SK-N-SH (cell line): ENCODE data around the gene EPDR1. TPM values are rescaled to one million over a fixed set of nuclear protein-coding genes. Genes with fewer than 3 reads are reported as not detected.

Experiments
- CTCF ChIA-PET: fragments of 300-600, 350-600 bp; formaldehyde crosslinking; extraction: SDS; loops from one replicate; lab custom pipeline; 2021; lab: Yijun Ruan, JAX
- POLR2A ChIA-PET: fragments of 350-600 bp; sonication (Branson Sonifier 250); formaldehyde crosslinking; extraction: SDS; loops from one replicate; lab custom pipeline; 2020; ENCODE audit warnings: antibody characterized with exemption, inconsistent platforms; lab: Yijun Ruan, JAX
- DNase-seq: peaks from one replicate; pipeline ENCODE4 v3.0.0; 2012
- H2AFZ ChIP-seq: fragments of 200-600 bp; sonication (generic); 2 replicates; pipeline ENCODE4 v1.8.1; 2016; ENCODE audit warnings: antibody characterized with exemption, mild to moderate bottlenecking, low read depth
- H3F3A ChIP-seq: fragments of 200-600 bp; sonication (generic); replicated peaks from 2 replicates; pipeline ENCODE3; 2016; ENCODE audit warnings: antibody characterized with exemption, mild to moderate bottlenecking; ENCODE audit not compliant: insufficient read depth
- H3K27ac ChIP-seq, 2 experiments: fragments of 200-500 bp in 1 of 2; fragments of 200-600 bp in 1 of 2; sonication (Bioruptor generic) in 1 of 2; sonication (generic), shearing (Covaris generic) in 1 of 2; 2 replicates each; pipeline versions ENCODE4 v1.5.1 to v1.6.1; 2014 to 2016; ENCODE audit warnings: low read depth in 2 of 2, inconsistent platforms in 1 of 2, low read length in 1 of 2, mild to moderate bottlenecking in 1 of 2, mixed read lengths in 1 of 2
- H3K27me3 ChIP-seq: fragments of 200-600 bp; sonication (generic), shearing (Covaris generic); 2 replicates; pipeline ENCODE4 v1.6.1; 2016; ENCODE audit warnings: mixed run types; ENCODE audit not compliant: insufficient read depth
- H3K36me3 ChIP-seq, 2 experiments: fragments of 200-500 bp in 1 of 2; fragments of 200-600 bp in 1 of 2; sonication (Bioruptor generic) in 1 of 2; sonication (generic) in 1 of 2; replicated peaks in 1 of 2; 2 replicates each; pipeline versions ENCODE3 to v1.5.1; 2014 to 2016; ENCODE audit warnings: low read length in 1 of 2, mild to moderate bottlenecking in 1 of 2; ENCODE audit not compliant: insufficient read depth in 2 of 2, control insufficient read depth in 1 of 2
- H3K4me1 ChIP-seq, 2 experiments: fragments of 200-500 bp in 1 of 2; fragments of 200-600 bp in 1 of 2; sonication (Bioruptor generic) in 1 of 2; sonication (generic), shearing (Covaris generic) in 1 of 2; 2 replicates each; pipeline versions ENCODE4 v1.5.1 to v1.6.1; 2014 to 2016; ENCODE audit warnings: low read depth in 1 of 2, low read length in 1 of 2, mixed run types in 1 of 2; ENCODE audit not compliant: insufficient read depth in 2 of 2, control insufficient read depth in 1 of 2
- H3K4me2 ChIP-seq: fragments of 200-600 bp; sonication (generic), shearing (Covaris generic); 2 replicates; pipeline ENCODE4 v1.6.1; 2017; ENCODE audit warnings: mixed run types
- H3K4me3 ChIP-seq, 2 experiments: fragments of 200-500 bp in 1 of 2; fragments of 200-600 bp in 1 of 2; sonication (Bioruptor generic) in 1 of 2; sonication (generic), shearing (Covaris generic) in 1 of 2; 2 replicates each; pipeline versions ENCODE4 v1.5.1 to v1.8.1; 2014 to 2016; ENCODE audit warnings: low read depth in 2 of 2, inconsistent platforms in 1 of 2, low read length in 1 of 2, mild to moderate bottlenecking in 1 of 2, mixed read lengths in 1 of 2, moderate library complexity in 1 of 2
- H3K79me2 ChIP-seq: fragments of 200-600 bp; sonication (generic); 2 replicates; pipeline ENCODE4 v1.8.1; 2017; ENCODE audit warnings: mild to moderate bottlenecking; ENCODE audit not compliant: insufficient read depth
- H3K9ac ChIP-seq: fragments of 200-600 bp; sonication (generic); 2 replicates; pipeline ENCODE4 v1.6.1; 2017; ENCODE audit warnings: mixed run types
- H3K9me2 ChIP-seq: fragments of 200-600 bp; sonication (generic); 2 replicates; pipeline ENCODE4 v1.6.1; 2017; ENCODE audit warnings: mixed run types
- H3K9me3 ChIP-seq: fragments of 200-600 bp; sonication (generic); 2 replicates; pipeline ENCODE4 v1.6.1; 2017; ENCODE audit warnings: mixed run types, mild to moderate bottlenecking, moderate library complexity
- H4K20me1 ChIP-seq: fragments of 200-600 bp; sonication (generic); 2 replicates; pipeline ENCODE4 v1.6.1; 2017; ENCODE audit warnings: mild to moderate bottlenecking, mixed run types; ENCODE audit not compliant: insufficient read depth
- FOSL2 ChIP-seq: IDR thresholded peaks from 2 replicates; pipeline ENCODE4 v1.4.0; 2012; ENCODE audit warnings: low read depth, mild to moderate bottlenecking, moderate library complexity, borderline replicate concordance
- GABPA ChIP-seq: IDR thresholded peaks from 2 replicates; pipeline ENCODE4 v1.4.0; 2012; ENCODE audit warnings: low read depth, mild to moderate bottlenecking
- IRF3 ChIP-seq: fragments of 150-350 bp; IDR thresholded peaks from 2 replicates; pipeline ENCODE4 v1.6.1; 2016; ENCODE audit warnings: mild to moderate bottlenecking, low read depth, low read length
- JUND ChIP-seq: IDR thresholded peaks from 2 replicates; pipeline ENCODE4 v1.4.0; 2012
- MEF2A ChIP-seq: IDR thresholded peaks from 2 replicates; pipeline ENCODE4 v1.4.0; 2012; ENCODE audit warnings: low read depth, borderline replicate concordance
- PBX3 ChIP-seq: IDR thresholded peaks from 2 replicates; pipeline ENCODE4; 2012
- POLR2AphosphoS5 ChIP-seq: IDR thresholded peaks from 2 replicates; pipeline ENCODE4 v1.6.1; 2012; ENCODE audit warnings: low read depth, low read length
- RCOR1 ChIP-seq: fragments of 150-350 bp; IDR thresholded peaks from 2 replicates; pipeline ENCODE4 v1.6.1; 2017; ENCODE audit warnings: antibody characterized with exemption, low read length
- REST ChIP-seq: IDR thresholded peaks from 2 replicates; pipeline ENCODE4 v1.6.1; 2012; ENCODE audit warnings: mild to moderate bottlenecking, low read depth, low read length, moderate library complexity
- RFX5 ChIP-seq: IDR thresholded peaks from 2 replicates; pipeline ENCODE4 v1.6.1; 2012; ENCODE audit warnings: mild to moderate bottlenecking, improper control_type of control experiment, low read length
- SIN3A ChIP-seq: IDR thresholded peaks from 2 replicates; pipeline ENCODE4 v1.6.1; 2012; ENCODE audit warnings: low read depth, mild to moderate bottlenecking, low read length, moderate library complexity, borderline replicate concordance
- YY1 ChIP-seq: IDR thresholded peaks from 2 replicates; pipeline ENCODE4 v1.4.0; 2012; ENCODE audit warnings: low read depth, mild to moderate bottlenecking
- ZBTB33 ChIP-seq: IDR thresholded peaks from 2 replicates; pipeline ENCODE4 v1.4.0; 2012; ENCODE audit warnings: low read depth, borderline replicate concordance
- WGBS: methylation state at CpG from one replicate; pipeline ENCODE4 v1.1.6; 2017; ENCODE audit warnings: low lambda C conversion rate; 5-methylcytosine and 5-hydroxymethylcytosine counted together
- polyA plus RNA-seq, 3 experiments: library from polyadenylated mRNA; depleted of rRNA; stranded (reverse); fragments of >200 nt; gene quantifications; 2 replicates each; pipeline ENCODE4 v1.2.3, GENCODE V29; 2012

The EPDR1 gene
- polyA plus RNA-seq, 1 of the 3 experiments (the other 2 are of a cell fraction), result 7.4 TPM

GRCh38 chr7:37957221-37957970, 37.0 kb downstream of the EPDR1 start:
- Histone ChIP-seq H3K4me2 (no peak overlapping the region), H3K4me1 (no peaks in the 10 kb centered on the region), H3K27me3 (no peaks in the 10 kb centered on the region), H3K4me3 (no peak overlapping the region), H3K9me2 (no peaks in the 10 kb centered on the region), H3F3A (no peaks in the 10 kb centered on the region), H3K79me2 (no peaks in the 10 kb centered on the region), H4K20me1 (no peaks in the 10 kb centered on the region), H3K27ac (no peak overlapping the region), H3K9ac (no peak overlapping the region), H3K36me3 (no peaks in the 10 kb centered on the region), H3K9me3 (no peaks in the 10 kb centered on the region), H2AFZ (no peak overlapping the region)
- no peak for DNase-seq
- no peak for TF ChIP-seq RFX5
- no peak for TF ChIP-seq SIN3A
- no peak for TF ChIP-seq ZBTB33
- no peak for TF ChIP-seq MEF2A
- TF ChIP-seq IRF3, result no peak
- TF ChIP-seq REST, result no peak
- no peak for TF ChIP-seq FOSL2
- TF ChIP-seq JUND, result no peak
- no peak for TF ChIP-seq POLR2AphosphoS5
- no peak for TF ChIP-seq RCOR1
- no peak for TF ChIP-seq GABPA
- TF ChIP-seq PBX3, result no peak
- TF ChIP-seq YY1, result no peak
- POLR2A ChIA-PET, result no interaction called here
- CTCF ChIA-PET, result interaction anchor here (1.0 to 1.2 kb wide), 2 partner anchors 37 to 40 kb away, joined by 3 to 8 read pairs; partner anchors contain the start of genes EPDR1 and SFRP4
- 53% methylated on average over 9 of the region's 9 CpGs for WGBS
